GM10847 (cell line): ENCODE results near the gene IGSF6.

Experiments used
- POLR2A ChIP-seq: IDR thresholded peaks from 2 replicates; pipeline ENCODE4 v1.6.1; 2011; ENCODE audit not compliant: insufficient read length; ENCODE audit errors: extremely low read depth

Gene IGSF6, protein sequence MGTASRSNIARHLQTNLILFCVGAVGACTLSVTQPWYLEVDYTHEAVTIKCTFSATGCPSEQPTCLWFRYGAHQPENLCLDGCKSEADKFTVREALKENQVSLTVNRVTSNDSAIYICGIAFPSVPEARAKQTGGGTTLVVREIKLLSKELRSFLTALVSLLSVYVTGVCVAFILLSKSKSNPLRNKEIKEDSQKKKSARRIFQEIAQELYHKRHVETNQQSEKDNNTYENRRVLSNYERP

GRCh38 chr16:21652453-21652852 is at the start of gene IGSF6:
Gene IGSF6, minus strand, starts transcription at chr16:21652608. Its CDS starts 10 bp downstream, at chr16:21652598.
- TF ChIP-seq POLR2A = no peak

GRCh38 chr16:21701271-21701670 is 48.9 kb upstream of the IGSF6 start:
- TF ChIP-seq POLR2A = no peak

DNA sequence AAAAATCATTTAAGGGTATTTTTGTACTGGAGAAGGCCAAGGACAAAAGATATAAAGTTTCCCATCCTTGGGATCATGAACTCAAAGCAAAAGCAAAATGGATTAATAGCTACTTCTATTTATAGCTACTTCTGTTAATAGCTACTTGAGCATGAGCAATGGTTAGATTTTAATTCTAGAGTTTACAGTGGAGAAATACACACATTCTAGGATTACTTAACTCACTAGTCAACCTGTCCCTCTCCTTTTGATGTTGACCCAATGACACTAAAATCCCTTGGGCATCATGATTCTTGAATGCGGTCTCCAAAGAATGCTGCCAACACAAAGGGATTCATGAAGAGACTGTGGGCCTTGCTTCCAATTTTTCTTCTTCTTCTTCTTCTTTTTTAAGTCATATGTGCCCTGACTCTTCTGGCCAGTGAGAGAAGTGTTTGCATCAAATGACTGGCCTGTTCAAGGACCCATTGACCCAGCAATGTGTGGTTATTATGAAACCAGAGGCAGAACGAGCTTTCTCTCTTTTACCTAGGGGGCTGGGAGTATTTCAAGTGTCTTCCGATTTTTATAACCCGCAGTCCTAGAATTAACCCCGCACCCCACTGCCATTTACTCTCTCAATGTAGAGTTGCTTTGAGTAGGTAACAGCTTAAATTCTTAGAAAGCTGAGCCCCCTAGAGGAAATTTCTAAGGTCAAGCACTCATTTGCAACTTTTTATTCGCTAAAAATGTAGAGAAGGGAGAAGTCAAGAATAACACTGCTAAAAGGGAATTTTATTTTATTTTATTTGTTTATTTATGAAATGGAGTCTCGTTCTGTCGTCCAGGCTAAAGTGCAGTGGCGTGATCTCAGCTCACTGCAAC is 46.0 kb upstream of the IGSF6 start:
- TF ChIP-seq POLR2A = no peak

DNA sequence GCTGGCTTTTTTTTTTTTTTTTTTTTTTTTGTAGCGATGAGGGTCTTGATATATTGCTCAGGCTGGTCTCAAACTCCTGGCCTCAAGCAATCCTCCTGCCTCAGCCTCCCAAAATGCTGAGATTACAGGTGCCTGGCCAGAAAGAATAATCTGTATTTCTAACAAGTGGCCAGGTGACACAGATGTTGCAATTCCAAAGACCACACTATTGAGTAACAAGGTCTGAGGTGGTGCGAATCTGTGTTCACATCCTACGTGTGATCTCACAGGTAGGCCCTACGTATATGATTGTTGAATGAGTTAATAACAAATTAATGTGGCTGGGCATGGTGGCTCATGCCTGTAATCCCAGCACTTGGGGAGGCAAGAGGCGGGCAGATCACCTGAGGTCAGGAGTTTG is 44.6 kb upstream of the IGSF6 start:
- TF ChIP-seq POLR2A = no peak

DNA sequence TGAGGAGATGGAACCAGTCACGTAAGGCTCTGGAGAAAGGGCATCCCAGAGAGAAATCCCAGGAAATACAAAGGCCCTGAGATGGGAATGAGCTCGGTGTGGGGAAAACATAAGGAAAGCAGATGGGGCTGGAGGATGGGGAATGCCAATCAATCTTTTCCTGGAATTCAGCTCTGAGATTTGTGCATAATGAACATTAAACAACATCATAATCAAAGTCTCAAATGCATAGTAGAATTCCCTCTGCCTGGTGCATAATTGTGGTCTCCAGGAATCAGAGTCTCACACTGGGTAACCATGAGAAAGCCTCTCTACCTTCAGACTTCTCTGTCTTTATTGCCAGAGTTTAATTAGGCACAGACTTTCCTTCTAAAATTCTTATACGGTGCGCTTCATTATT is 42.2 kb upstream of the IGSF6 start:
- no peak for TF ChIP-seq POLR2A

DNA sequence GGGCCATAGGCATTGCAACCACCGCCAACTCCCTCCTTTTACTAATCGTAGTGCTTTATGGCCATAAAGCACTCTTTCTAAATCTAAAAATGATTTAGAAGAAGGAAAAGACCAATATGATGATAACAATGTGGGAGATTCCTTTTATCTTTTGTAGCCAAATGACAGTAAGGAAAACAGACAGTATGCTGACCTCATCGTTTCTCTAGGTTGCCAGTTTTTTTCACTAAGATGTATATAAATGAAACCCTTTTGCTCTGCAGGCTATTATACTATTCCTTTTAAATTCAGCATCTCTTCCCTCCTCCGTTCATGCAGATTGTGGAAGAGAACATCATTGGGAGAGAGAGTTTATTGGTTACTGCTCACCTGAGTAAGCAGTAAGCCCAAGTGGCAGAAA is 36.7 kb upstream of the IGSF6 start:
- TF ChIP-seq POLR2A = no peak

GRCh38 chr16:21685034-21685455 is 32.6 kb upstream of the IGSF6 start:
- TF ChIP-seq POLR2A = no peak

DNA sequence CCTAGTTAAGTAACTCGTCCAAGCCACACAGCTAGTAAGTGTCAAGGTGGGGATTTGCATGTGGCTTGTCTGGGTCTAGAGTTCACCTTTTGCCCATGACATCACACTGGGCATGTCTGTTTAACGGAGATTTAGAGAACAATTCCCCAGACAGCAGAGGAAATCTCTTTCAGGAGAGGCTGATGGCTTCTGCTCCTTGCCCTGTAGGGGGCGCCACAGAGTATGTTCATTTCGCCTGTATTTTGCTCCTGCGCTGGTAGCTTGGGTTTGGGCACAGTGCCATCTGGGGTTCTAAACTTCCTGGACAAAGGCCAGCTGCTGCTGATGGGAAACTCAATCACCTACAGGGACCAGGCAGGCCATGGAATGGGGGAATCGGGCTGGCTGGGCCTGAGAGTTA is 31.8 kb upstream of the IGSF6 start:
- no peak for TF ChIP-seq POLR2A

- no peak for TF ChIP-seq POLR2A
Measured at GRCh38 chr16:21683184-21683583, 30.8 kb upstream of the IGSF6 start.

- TF ChIP-seq POLR2A = no peak
Measured at GRCh38 chr16:21673469-21673868, 21.1 kb upstream of the IGSF6 start.

- no peak for TF ChIP-seq POLR2A
Measured at GRCh38 chr16:21667575-21667974, 15.2 kb upstream of the IGSF6 start.

GRCh38 chr16:21666772-21667171 is 14.4 kb upstream of the IGSF6 start:
- no peak for TF ChIP-seq POLR2A

- TF ChIP-seq POLR2A = no peak
Measured at GRCh38 chr16:21664801-21665492, 12.5 kb upstream of the IGSF6 start.

DNA sequence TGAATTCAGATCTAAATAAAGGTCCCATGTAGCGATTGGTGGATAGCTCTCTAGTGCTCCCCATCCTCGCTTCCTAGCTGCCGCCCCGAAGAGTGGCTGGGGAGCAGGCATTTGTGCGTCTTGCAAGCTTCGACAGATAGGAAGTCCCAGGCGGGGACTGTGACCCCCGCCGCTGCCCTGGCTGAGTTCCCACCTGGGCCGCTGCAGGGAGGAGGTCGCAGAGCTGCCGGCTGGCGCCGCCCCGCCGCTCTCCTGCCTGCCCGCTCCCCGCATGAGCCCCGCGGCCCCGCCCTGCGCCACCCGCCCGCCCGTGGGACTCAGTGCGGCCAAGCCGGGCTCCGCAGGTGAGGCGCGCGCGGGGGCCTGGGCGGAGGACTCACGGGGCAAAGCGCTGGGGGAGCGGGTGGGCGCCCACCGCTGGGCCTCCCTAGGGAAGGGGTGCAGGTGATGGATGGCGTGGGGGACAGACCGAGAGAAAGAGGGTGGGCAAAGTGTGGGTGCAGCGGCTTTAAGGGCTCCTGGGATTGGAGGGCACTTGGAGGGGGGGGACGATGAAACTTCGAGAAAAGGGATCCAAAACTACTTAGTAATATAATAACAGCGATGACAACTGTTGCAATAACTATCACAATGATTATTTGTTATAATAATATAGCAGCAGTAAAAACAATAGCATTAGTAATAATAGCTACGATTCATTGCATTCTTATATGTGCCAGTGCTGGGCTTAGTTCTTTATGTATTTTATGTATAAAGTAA is 11.7 kb upstream of the IGSF6 start, which contains the start of gene OTOA:
Gene OTOA, plus strand, starts transcription at position 80 of the 759 bp plus-strand sequence. CDS start 14,547 bp downstream, outside the sequence.
- no peak for TF ChIP-seq POLR2A

DNA sequence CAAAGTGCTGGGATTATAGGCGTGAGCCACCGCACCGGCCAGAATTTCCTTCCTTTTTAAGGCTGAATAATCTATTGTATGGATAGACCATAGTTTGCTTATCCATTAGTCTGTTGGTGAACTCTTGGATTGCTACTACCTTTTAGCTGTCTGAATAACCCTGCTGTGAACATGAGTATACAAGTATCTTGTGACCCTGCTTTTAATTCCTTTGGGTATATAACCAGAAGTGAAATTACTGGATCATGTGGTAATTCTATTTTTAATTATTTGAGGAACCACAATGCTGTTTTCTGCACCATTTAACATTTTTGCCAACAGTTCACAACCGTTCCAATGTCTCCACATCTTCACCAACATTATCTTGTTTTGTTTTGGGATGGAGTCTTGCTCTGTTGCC is 6.7 kb upstream of the IGSF6 start:
- TF ChIP-seq POLR2A = no peak
